Measurements from ENCODE around the gene DPEP2NB.
A peak's percentile ranks its signal among the peaks of the same experiment; 100 is the strongest.
"Not testable (repeated sequence)": the region's sequence is repeated elsewhere in the genome, so short reads cannot be mapped to it uniquely, and the experiment has no call there.

Gene DPEP2NB, protein sequence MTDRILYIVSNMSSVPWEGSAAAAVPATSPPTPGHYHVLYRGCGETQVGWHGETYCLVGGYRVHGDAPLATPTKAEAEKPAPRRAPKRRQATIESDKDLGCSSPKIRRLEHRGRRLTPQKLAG

DNA sequence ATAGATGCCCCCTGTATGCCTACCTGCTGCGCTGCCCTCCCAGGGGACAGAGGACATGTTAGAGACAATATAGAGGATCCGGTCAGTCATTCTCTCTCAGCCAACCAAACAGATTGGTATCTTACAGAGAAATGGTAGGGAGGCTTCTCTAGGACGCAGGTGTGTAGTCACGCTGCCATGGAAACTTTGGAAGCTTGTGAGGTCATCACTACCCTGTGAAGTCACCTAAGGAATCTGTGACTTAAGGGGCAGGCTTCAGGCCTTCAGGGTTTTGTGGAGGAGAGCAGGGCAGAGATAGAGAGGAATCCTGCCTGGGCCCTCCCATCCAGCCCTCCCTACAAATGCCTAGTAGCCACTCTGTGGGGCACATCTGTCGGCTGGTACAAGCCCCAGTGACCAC is at the start of gene DPEP2NB:
Gene DPEP2NB, minus strand, starts transcription at position 231 of the 400 bp plus-strand sequence. Its CDS starts 141 bp downstream, at position 90.
- no peak for DNase-seq

DNA sequence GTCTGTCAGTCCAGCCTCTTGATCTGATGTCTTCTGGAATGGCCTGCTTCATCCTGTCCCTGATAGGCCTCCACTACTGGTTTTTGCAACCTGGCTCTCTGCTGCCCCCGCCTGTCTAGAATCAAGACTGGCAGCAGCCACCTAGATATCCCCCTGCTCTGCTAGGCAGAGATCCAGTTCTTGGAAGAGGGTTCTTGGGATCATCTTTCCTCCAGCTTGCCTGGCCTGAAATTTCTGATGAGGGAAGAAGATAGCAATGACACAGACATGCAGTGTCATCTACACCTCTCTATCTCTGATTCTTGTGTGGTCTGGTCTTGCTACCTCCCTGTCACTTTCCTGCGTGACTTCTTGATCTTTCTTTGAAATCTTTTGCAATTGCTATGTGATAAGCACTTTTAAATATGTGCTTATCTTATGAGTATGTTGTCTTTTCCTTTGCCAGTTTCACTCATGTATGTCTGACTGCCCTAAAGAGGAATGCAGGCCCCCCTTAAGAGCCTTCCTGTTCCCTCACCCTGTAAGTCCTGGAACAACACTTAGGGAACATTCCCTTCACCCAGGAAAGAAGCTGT is 49.2 kb upstream of the DPEP2NB start:
- peak; percentile 53 for DNase-seq

DNA sequence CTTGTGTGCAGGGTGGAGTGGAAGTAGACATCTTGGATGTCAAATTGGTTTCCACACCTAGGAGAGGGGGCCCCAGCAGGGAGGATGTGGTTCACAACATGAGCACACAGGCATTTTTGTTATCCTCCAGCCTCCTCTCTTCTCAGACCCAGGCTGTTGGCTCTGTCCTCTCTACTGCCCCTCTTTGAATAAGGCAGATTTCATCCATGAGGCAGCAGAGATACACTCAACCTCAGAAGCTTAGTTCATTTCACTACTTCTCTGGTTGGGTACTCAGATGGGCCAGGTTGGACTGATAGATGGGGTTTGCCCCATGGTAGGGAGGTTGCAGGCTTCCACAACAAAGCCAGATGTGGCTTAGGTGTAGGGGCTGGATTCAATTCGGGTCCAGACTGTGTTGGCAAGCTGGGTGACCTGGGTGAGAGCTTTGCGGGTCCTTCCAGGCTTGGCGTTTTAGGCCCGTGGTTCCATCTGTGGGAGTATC is 47.2 kb upstream of the DPEP2NB start:
- no peak for DNase-seq

DNA sequence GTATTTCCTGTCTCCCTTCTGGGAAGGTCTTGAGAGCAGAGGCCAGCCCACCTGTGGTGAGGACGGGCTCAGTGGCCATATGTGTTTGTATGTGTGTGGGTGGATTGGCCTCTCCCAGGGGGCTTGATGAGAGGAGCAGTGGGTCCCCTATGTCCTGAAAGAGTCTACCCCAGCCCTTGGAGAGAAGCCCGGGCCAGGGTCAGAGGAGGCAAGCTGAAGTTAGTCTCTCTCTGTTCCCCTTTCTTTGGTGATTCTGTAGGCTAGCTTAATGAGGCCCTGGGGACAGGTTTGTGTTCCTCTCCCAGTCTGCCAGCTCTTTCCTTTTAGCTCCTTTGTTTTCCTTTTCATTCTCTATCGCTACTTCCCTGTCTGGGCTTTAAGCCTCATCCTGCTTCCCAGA is 45.7 kb upstream of the DPEP2NB start:
- DNase-seq, result no peak

DNA sequence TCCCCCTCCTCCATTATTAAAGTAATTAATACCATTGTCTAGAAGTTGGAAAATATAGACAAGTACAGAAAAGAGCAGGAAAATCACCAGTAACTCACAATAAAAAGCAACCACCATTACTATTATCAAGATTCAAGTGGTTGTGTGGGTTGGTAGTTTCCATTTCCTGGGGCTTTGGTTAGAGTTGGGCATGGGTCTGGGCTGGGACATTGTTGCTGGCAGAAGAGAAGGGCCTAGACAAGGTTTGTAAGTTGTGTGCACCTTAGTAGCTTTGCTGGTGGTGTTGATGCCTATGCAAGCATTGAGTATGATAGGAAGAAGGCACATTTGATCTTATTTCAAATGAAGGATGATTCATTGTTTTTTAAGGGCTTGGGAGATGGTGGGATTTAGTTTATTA is 44.1 kb upstream of the DPEP2NB start:
- no peak for DNase-seq

DNA sequence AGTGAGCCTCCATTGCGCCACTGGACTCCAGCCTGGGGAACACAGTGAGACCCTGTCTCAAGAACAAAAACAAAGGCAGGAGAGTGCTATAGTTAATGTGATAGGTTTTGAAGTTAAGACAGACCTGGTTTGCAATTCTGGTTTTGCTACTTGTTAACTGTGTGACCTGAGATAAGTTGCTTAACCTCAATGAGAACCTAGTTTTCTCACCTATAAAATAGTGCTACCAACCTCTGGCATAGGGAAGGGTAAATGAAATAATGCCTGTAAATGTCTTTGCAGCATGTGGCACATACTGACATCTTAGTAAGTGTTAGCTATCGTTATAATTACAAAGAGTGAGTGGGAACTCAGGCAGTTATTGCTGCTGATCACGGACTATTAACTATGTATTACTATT is 39.7 kb upstream of the DPEP2NB start:
- DNase-seq, result no peak

DNA sequence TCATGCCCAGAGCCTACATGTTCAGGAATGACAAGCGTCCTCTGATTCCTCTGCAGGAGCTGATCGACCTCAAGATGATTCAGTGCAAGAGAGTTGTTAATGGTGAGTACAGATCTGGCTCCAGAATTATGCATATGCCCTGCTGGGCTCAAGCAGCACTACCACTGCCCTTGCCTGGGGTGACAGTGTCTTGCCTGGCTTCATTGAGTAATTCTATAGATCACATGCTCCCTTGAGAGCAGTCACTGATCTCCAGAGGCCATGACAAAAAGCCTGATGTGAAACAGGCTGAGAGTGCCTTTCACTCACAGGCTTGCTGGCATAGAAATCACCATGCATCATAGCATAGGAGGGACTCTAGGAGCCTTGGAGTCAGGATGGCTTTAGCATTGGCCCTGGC is 33.7 kb upstream of the DPEP2NB start:
- DNase-seq, result no peak

DNA sequence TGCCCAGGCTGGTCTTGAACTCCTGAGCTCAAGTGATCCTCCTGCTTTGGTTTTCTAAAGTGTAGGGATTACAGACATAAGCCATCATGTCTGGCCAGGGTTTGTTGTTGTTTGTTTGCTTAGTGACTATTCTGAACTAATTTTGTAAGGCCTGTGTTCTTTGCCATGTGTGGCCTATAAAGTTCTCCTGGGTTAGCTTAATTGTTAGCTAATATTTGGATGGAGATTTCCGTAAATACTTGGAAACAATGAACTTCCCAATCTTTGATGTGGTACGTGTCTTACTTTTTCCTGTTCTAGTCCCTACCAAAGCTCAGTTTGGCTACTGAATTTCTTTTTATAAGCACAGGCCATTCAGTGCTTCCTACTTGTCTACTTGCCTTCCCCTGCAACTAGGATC is 32.3 kb upstream of the DPEP2NB start:
- no peak for DNase-seq

DNA sequence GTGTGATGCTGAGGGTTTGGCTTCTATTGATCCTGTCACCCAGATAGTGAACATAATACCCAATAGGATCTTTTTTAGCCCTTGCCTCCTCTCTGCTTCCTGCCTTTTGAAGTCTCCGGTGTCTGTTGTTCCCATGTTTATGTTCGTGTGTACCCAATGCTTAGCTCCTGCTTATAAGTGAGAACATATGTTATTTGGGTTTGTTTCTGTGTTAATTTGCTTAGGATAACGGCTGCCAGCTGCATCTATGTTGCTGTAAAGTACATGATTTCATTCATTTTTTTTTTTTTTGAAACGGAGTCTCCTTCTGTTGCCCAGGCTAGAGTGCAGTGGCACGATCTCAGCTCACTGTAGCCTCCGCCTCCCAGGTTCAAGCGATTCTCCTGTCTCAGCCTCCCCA is 30.4 kb upstream of the DPEP2NB start:
- no peak for DNase-seq

DNA sequence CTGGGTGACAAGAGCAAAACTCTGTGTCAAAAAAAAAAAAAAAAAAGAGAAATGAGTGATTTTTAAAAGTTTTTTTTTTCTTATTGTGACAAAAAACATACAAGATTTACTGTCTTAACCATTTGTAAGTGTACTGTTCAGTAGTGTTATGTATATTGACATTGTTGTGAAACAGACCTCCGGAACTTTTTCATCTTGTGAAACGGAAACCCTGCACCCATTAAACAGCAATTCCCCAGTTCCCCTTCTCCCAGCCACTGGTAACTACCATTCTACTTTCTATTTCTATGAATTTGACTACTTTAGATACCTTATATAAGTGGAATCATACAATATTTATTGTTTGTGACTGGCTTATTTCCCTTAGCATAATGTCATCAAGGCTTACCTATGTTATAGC is 26.1 kb upstream of the DPEP2NB start:
- peak; percentile 78 for DNase-seq

DNA sequence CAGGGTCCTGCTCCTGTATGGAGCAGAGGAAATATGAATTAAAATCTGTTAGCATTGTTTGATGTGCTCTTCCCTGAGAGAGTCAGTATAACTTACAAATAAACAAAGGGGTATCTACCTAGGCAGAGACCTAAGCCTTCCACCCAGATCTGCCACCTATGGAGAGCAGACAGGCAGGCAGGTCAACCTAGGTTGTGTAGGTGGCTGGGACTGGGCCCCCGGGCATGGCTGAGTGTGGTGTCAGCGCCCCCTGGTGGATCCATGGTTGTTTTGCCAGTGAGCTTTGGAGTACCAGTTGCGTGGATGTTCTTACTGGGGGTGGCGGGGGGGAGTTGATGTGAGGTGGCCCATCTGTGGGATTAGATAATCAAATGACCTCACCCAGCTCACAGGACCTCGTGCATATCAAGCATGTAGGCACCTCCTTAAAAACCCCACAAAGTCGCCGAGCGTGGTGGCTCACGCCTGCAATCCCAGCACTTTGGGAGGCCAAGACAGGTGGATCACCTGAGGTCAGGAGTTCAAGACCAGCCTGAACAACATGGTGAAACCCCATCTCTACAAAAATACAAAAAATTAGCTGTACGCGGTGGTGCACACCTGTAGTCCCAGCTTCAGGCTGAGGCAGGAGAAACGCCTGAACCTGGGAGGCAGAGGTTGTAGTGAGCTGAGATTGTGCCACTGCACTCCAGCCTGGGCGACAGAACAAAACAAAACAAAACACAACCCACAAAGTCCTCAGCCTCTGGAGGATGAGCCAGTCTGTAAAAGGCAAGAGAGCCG is 25.0 kb upstream of the DPEP2NB start:
- peak; percentile 8 for DNase-seq

DNA sequence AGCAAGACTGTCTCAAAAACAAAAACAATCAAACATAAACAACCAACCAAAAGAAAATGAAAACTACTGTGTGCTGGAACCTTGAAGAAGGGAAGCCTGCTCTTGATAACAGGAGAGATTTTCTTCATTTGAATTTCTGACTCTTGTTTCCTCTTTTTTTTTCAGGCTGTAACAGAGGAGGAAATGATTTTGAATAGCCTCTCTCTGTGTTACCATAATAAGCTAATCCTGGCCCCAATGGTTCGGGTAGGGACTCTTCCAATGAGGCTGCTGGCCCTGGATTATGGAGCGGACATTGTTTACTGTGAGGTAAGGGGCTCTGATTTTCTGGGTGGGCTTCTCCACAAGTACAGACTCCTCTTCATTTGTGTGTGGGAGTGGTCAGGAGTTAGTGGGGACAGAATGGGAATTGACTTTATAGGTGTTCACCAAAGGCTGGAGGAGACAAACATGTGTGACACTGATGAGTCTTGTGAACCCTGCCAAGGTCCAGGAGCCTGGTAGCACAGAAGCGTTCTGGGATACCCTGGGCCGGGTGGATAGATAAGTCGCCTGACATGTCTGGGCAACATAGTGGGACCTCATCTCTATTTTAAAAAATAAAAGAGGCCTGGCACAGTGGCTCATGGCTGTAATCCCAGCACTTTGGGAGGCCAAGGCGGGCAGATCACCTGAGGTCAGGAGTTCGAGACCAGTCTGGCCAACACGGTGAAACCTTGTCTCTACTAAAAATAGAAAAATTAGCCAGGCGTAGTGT is 22.3 kb upstream of the DPEP2NB start:
- DNase-seq, result no peak

DNA sequence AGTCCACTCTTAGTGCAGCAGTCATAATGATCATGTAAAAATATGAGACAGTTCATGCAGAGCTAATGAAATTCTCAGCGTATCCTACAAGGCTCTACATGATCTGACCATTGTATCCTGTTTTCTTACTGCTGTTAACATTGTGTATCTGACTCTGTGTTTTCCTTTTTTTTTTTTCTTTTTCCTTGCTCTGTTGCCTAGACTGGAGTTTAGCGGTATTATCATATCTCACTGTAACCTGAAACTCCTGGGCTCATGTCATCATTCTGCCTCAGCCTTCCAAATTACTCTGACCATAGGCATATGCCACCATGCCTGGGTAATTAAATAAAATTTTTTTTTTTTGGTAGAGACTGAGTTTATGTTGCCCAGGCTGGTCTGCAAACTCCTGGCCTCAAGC is 19.5 kb upstream of the DPEP2NB start:
- DNase-seq, result no peak

DNA sequence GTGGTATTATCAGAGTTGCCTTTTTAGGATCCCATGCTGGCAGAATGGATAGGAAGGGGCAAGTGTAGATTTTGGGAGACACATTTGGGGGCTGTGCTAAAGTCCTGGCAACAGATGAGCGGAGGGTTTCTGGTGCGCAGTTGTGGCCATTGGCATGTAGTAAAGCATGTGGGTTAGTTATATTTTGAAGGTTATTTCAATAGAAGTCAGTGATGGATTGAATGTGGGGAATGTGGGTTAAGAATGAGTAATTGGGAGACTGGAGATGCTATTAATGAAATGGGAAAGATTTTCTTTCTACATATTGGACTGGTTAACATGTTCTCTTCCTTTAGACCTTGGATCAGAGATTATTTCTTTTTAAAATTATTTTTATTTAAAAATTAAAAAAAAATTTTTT is 17.4 kb upstream of the DPEP2NB start:
- no peak for DNase-seq

DNA sequence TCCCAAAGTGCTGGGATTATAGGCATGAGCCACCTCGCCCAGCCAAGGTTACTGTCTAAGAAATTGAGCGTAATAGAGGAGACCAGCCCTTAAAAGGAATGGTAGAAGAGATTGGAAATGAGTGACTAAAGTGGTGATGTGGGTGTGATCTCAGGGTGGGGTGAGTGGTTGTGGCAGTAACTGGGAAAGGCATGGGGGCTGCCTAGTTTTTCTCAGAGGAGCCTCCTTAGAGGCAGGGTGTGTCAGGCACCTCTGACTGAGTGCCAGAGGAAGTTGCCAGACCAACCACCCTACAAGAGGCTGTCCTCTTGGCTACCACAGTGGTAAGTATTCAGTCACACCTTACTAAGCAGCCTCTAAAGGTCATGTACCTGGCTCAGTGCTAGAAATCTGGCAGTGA is 16.2 kb upstream of the DPEP2NB start:
- no peak for DNase-seq

DNA sequence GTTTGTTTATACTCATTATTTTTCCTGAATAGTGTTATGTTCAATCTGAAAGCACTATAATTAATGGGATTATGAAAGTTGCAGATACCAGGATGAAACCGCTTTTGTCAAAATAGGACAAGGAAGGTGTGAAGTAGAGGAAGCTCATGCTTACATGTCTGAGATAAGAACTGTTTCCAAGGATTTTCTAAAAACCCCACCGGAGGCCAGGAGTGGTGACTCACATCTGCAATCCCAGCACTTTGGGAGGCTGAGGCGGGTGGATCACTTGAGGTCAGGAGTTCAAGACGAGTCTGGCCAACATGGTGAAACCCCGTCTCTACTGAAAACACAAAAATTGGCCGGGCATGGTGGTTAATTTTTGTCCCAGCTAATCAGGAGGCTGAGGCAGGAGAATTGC is 14.4 kb upstream of the DPEP2NB start:
- not testable (repeated sequence) for DNase-seq

DNA sequence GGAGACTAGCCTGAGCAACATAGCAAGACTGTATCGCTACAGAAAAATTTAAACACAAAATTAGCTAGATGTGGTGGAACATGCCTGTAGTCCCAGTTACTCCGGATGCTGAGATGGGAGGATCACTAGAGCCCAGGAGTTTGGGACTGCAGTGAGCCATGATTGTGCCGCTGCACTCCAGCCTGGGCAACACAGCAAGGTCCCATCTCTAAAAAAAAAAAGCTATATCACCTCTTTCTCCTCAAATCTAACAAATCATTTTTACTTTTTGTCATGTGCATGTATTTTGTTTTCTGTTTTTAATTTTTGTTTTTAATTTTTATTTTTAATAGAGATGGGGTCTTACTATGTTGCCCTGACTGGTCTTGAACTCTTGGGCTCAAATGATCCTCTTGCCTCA is 13.3 kb upstream of the DPEP2NB start:
- no peak for DNase-seq

DNA sequence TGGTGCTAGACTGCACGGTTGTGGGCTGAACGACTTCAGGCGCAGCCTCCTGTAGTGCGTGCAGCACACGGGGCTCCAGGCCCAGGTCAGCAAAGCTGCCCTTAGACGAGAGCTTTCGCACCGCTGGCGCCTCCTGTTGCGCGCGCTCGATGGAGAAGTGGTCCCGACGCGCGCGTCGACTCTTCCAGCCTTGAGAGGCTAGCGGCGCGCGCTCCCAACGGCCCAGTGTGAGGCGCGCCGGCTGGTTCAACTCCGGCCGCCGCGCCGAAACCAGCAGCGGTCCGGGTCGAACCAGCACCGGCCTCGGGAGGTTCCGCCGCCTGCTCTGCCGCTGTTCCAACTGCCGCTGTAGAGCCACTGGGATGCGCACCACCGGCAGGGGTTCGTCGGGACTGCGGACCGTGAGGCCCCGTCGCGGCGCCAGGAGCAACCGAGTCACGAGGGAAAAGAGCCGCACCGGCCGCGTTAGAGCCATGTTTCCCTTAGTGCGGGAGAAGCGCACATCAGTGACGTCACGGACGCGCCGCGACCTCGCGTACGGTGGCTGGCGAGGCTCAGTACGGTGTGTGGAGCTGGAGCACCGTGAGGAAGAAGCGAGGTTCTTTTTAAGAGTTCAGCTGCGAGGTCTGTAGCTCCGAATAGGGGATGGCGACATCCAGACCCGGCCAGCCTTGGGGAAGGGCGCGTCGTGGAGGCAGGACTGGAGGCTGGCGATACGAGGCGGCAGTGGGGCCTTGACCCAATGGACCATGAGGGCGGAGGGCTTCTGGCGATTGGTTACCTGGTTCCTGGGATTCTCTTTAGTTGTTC is 7.2 kb upstream of the DPEP2NB start, which contains the start of the genes DDX28 and DUS2:
Gene DDX28, minus strand, starts transcription at position 505 of the 810 bp plus-strand sequence. Its CDS starts 30 bp downstream, at position 475.
Gene DUS2, plus strand, starts transcription at position 557 of the 810 bp plus-strand sequence. CDS start 14,740 bp downstream, outside the sequence.
- peak; percentile 65 for DNase-seq

DNA sequence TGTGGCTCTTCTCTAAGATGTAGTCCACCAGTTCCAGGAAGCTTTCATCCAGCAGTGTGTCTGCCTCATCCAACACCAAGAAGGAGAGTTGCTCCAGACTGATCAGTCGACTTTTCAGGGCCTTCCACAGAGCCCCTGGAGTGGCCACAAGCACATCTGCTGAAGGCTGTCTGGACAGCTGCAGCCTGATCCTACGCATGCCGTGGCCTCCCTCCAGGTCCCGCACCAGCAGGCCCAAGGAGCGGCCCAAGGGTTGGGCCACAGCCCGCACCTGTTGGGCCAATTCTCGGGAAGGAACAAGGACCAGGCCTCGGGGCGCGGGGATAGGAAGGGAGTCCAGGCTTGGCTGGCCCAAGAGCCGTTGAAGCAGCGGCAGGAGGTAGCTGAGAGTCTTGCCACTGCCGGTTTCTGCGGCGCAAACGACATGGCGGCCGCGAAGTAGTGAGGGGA is 6.6 kb upstream of the DPEP2NB start:
- DNase-seq, result no peak

DNA sequence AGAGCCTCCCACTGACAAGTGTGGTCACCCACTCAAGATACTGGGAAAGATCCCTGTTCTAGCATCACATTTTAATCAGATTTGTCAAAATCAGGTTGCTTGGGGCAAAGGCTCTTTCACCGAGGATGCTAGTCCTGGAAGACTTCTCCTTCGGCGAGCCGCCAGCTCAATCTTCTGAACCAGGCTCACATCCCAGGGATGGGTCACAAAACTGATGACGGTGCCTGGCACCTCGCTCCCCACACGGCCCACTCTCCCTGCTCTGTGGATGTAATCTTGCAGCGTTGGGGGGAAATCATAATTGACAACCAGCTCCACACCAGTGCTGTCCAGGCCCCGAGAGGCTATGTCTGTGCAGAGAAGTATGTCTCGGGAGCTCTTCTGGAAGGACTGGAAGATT is 5.8 kb upstream of the DPEP2NB start:
- no peak for DNase-seq

DNA sequence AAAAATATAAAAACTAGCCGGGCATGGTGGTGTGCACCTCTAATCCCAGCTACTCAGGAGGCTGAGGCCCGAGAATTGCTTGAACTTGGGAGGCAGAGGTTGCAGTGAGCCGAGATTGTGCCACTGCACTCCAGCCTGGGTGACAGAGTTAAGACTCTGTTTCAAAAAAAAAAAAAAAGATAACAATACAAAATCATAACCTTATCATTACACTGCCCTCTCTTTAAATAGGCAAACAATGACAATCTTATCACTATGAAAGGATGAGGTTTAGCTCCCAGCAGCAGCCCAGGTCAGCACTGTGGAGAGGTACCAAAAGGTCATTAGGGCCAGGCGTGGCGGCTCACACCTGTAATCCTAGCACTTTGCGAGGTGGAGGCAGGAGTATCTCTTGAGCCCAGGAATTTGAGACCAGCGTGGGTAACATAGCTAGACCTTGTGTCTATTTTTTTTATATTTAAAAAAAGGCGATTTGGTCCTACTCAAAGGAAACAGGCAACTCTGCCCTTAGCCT is 3.5 kb upstream of the DPEP2NB start:
- DNase-seq, result no peak

DNA sequence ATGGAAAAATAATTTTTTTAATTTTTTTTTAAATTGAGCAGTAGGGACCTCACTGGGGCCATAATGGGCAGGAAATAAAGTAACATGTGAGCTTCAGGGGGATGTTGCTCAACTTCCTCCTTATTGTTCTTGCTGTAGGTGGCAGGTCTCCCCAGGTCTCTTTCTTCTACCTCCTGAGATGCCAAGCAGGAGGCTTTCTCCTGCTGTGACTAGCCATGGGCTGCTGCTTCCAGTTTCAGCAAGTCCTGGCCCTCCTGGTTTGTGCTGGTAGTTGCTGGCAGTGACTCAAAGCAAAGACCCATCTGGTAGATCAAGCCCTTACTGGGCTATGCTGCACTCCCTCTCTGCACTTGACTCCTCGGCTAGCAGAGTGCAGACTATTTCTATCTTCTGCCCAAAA is 2.3 kb downstream of the DPEP2NB start:
- peak; percentile 80 for DNase-seq

Measured in GF-D8 (cell line).